D721Med (cell line): ENCODE data around the gene GABRB3.

Source experiments
- DNase-seq: peaks from one replicate; pipeline ENCODE4 v3.0.0; 2011; ENCODE audit warnings: low spot score; ENCODE audit not compliant: insufficient read length
- FAIRE-seq: peaks from 2 replicates; lab custom pipeline; 2011; peaks lifted over from hg19 to GRCh38; lab: Jason Lieb, UNC
- TF ChIP-seq, protein P1 (sequence below): IDR thresholded peaks from 2 replicates; pipeline ENCODE4 v1.5.1; 2012; ENCODE audit warnings: mild to moderate bottlenecking, control low read depth; ENCODE audit not compliant: insufficient read depth; ENCODE audit errors: missing control alignments

Gene GABRB3

GRCh38 chr15:26679927-26680326 lies 92.9 kb downstream of the GABRB3 start:
- no peak for DNase-seq
- TF ChIP-seq, protein P1, sequence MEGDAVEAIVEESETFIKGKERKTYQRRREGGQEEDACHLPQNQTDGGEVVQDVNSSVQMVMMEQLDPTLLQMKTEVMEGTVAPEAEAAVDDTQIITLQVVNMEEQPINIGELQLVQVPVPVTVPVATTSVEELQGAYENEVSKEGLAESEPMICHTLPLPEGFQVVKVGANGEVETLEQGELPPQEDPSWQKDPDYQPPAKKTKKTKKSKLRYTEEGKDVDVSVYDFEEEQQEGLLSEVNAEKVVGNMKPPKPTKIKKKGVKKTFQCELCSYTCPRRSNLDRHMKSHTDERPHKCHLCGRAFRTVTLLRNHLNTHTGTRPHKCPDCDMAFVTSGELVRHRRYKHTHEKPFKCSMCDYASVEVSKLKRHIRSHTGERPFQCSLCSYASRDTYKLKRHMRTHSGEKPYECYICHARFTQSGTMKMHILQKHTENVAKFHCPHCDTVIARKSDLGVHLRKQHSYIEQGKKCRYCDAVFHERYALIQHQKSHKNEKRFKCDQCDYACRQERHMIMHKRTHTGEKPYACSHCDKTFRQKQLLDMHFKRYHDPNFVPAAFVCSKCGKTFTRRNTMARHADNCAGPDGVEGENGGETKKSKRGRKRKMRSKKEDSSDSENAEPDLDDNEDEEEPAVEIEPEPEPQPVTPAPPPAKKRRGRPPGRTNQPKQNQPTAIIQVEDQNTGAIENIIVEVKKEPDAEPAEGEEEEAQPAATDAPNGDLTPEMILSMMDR, result no peak
- no peak for FAIRE-seq

- TF ChIP-seq, protein P1, result no peak
Observed at GRCh38 chr15:26676115-26676514, 96.8 kb downstream of the GABRB3 start.

GRCh38 chr15:26674467-26674866 lies 98.4 kb downstream of the GABRB3 start:
- DNase-seq (no peak), FAIRE-seq (no peak)
- TF ChIP-seq, protein P1, result no peak

More at GRCh38 chr15:26676115-26676514, 96.8 kb downstream of the GABRB3 start:
- DNase-seq (no peak), FAIRE-seq (no peak)

DNA sequence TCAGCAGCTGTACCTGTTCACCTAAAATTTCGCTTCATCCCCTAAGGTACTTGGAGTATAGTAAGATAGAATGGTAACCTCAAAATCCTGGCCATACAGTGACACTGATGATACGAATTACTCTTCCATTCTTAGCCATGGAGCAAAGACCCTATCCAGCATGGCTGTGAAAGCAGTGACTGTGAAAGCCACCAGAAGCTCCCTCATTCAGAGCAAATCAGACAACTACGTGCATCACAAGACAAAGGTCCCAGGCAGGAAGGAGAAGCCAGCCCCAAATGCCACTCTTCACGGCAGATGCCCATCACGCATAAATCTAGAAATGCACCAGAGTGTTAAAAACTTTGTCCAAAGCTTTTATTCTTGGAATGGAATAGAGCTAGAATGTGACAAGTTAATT lies 99.4 kb downstream of the GABRB3 start:
- TF ChIP-seq, protein P1, result no peak
- no peak for DNase-seq
- FAIRE-seq, result no peak

GRCh38 chr15:26670116-26670515 lies 102.8 kb downstream of the GABRB3 start:
- TF ChIP-seq, protein P1, result no peak
- DNase-seq (no peak), FAIRE-seq (no peak)

GRCh38 chr15:26667222-26667988 lies 105.5 kb downstream of the GABRB3 start:
- DNase-seq, result no peak
- TF ChIP-seq, protein P1, result no peak
- no peak for FAIRE-seq
